WERI-Rb-1 (cell line): ENCODE results near the gene SVIL.
"Not testable (repeated sequence)": the region's sequence is repeated elsewhere in the genome, so short reads cannot be mapped to it uniquely, and the experiment has no call there.

Experiments used
- DNase-seq: peaks from one replicate; pipeline ENCODE4 v3.0.0-alpha.2; 2020
- H3K27ac ChIP-seq: fragments of 250-450 bp; sonication (Bioruptor Pico); 2 replicates; pipeline ENCODE4 v1.5.1; 2020; ENCODE audit warnings: mild to moderate bottlenecking, moderate library complexity
- H3K27me3 ChIP-seq: fragments of 250-450 bp; sonication (Bioruptor Pico); 2 replicates; pipeline ENCODE4 v1.5.1; 2021; ENCODE audit warnings: mild to moderate bottlenecking, low read depth, moderate library complexity; ENCODE audit not compliant: insufficient read depth, severe bottlenecking
- H3K36me3 ChIP-seq: fragments of 250-450 bp; sonication (Bioruptor Pico); 2 replicates; pipeline ENCODE4 v1.5.1; 2020; ENCODE audit warnings: mild to moderate bottlenecking, moderate library complexity
- H3K4me3 ChIP-seq: 2 replicates; pipeline ENCODE4 v1.5.1; 2011; ENCODE audit warnings: low read depth, mild to moderate bottlenecking, control low read depth, low read length
- H3K9me3 ChIP-seq: fragments of 250-450 bp; sonication (Bioruptor Pico); 2 replicates; pipeline ENCODE4 v1.5.1; 2021; ENCODE audit warnings: mild to moderate bottlenecking, moderate library complexity; ENCODE audit not compliant: severe bottlenecking
- TF ChIP-seq, protein P1 (sequence below): IDR thresholded peaks from 2 replicates; pipeline ENCODE4 v1.5.1; 2011; ENCODE audit warnings: low read depth, mild to moderate bottlenecking, control low read depth, inconsistent platforms, low read length

Gene SVIL

DNA sequence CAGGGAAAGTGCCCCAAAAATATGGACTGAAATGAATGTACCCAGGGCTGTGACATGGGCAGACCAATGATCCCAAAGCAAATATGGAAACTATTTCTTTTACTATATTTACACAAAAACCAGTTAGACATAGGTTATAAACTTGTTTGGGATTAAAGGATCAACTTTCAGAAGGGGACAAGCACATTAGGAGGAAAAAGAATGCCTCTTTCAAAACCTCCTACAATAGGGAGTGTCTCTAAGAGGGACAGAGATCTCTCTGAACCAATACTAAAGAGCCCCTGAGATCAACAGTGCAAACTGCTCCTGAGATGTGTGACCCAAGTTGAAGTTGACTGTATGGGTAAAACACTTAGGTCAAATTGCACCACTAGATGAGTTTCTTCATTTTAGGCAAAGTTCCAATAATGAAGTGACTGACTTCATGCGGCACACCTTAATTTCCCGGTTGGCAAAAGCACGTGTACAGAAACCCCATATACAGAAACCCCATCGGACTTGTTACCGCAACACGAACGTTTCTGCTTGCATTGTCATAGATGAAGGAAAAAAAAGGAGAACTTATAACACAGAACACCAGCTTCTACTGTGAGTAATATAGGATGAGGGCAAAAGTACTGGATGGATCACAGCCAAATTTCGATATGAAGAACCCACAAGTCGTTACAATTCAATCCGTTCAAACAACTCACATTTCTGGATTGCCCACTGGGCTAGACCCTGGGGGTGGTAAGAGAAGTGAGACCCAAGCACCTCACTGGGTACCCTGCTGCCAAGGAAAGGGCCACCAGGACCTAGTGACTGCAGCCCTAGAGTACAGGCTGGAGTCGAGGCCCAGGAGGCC is 4.3 kb downstream of the SVIL start:
- Histone ChIP-seq H3K36me3 (no peaks in the 10 kb centered on the region), H3K27me3 (no peaks in the 10 kb centered on the region), H3K9me3 (no peaks in the 10 kb centered on the region), H3K27ac (no peak overlapping the region), H3K4me3 (no peak overlapping the region)
- no peak for DNase-seq
- TF ChIP-seq, protein P1, sequence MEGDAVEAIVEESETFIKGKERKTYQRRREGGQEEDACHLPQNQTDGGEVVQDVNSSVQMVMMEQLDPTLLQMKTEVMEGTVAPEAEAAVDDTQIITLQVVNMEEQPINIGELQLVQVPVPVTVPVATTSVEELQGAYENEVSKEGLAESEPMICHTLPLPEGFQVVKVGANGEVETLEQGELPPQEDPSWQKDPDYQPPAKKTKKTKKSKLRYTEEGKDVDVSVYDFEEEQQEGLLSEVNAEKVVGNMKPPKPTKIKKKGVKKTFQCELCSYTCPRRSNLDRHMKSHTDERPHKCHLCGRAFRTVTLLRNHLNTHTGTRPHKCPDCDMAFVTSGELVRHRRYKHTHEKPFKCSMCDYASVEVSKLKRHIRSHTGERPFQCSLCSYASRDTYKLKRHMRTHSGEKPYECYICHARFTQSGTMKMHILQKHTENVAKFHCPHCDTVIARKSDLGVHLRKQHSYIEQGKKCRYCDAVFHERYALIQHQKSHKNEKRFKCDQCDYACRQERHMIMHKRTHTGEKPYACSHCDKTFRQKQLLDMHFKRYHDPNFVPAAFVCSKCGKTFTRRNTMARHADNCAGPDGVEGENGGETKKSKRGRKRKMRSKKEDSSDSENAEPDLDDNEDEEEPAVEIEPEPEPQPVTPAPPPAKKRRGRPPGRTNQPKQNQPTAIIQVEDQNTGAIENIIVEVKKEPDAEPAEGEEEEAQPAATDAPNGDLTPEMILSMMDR: no peak

GRCh38 chr10:29628912-29629526 is 5.8 kb downstream of the SVIL start:
- Histone ChIP-seq H3K9me3 (no peaks in the 10 kb centered on the region), H3K36me3 (no peaks in the 10 kb centered on the region), H3K27ac (no peak overlapping the region), H3K4me3 (no peak overlapping the region), H3K27me3 (no peaks in the 10 kb centered on the region)
- no peak for DNase-seq
- TF ChIP-seq, protein P1: no peak

DNA sequence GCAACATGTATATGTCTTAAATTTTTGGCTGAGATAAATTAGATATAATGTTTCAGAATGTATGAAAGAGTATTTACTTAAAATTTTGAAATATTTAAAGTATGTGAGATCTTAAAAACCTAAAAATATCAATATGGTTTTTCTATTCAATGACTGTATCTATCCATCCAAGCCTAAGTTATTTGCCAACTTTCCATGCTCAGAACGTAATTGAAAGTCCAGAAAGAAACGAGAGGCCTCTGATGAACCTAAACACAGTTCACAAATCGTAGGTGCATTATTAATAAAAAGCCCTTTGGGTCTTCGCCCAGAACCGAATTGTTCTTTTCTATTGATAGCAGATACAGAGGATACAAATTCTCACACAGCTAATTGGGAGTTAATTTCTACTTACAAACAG is 6.5 kb downstream of the SVIL start:
- Histone ChIP-seq H3K27me3 (no peaks in the 10 kb centered on the region), H3K27ac (no peak overlapping the region), H3K36me3 (no peaks in the 10 kb centered on the region), H3K9me3 (no peaks in the 10 kb centered on the region), H3K4me3 (no peak overlapping the region)
- DNase-seq: no peak
- TF ChIP-seq, protein P1: no peak

GRCh38 chr10:29627201-29628132 is 7.3 kb downstream of the SVIL start:
- Histone ChIP-seq H3K27ac (no peak overlapping the region), H3K4me3 (no peak overlapping the region)
- DNase-seq: no peak

DNA sequence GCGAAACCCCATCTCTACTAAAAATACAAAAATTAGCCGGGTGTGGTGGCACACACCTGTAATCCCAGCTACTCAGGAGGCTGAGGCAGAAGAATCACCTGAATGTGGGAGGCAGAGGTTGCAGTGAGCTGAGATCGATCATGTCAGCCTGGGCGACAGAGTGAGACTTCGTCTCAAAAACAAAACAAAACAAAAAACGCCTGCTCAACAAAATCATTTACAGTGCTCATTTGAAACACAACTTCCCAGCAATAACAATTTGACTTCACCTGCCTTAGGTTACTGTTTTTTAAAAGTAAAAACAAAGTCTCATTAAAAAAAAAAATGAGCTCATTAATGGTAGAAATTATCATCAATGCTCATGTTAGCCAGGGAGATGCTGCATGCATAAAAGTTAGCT is 10.4 kb downstream of the SVIL start:
- H3K27me3 ChIP-seq, H3K9me3 ChIP-seq, H3K4me3 ChIP-seq, H3K36me3 ChIP-seq, H3K27ac ChIP-seq, DNase-seq: not testable (repeated sequence)

More at GRCh38 chr10:29627201-29628132, 7.3 kb downstream of the SVIL start:
- TF ChIP-seq, protein P1: no peak
- Histone ChIP-seq H3K9me3 (no peaks in the 10 kb centered on the region), H3K27me3 (no peaks in the 10 kb centered on the region), H3K36me3 (no peaks in the 10 kb centered on the region)

- H3K27me3 ChIP-seq: no peaks in the 10 kb centered on the region
- H3K36me3 ChIP-seq: no peaks in the 10 kb centered on the region
- H3K9me3 ChIP-seq: no peaks in the 10 kb centered on the region
- TF ChIP-seq, protein P1: no peak
- no peak for DNase-seq
- H3K27ac ChIP-seq: no peak overlapping the region
- H3K4me3 ChIP-seq: no peak overlapping the region
Observed at GRCh38 chr10:29623797-29624196, 11.0 kb downstream of the SVIL start.
